ENCODE results near the gene CREB5.

DNA sequence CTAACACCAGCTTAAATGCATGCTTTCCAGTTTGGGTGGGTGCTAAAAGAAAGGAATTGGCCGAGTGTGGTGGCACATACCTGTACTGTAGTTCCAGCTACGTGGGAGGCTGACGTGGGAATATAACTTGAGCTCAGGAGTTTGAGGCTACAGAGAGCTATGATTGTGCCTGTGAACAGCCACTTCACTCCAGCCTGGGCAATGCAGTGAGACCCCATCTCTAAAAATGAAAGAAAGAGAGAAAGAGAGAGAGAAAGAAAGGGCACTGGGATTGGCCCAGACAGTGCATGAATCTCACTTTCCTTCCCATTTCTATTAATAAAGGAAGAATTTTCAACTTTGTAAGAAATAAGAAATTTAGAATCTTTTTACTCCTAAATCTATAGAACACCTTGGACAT lies 265.4 kb downstream of the CREB5 start:
- TF ChIP-seq CTCF (IDR thresholded peaks at IDR 0.05 in 8 of 11, conservative IDR thresholded peaks at IDR 0.05 in 3 of 11): no peak
- no peak for TF ChIP-seq POLR2A (IDR thresholded peaks at IDR 0.05)
- TF ChIP-seq POLR2AphosphoS5 (IDR thresholded peaks at IDR 0.05): no peak

Data from spleen (tissue), 7 donors.